Mesenchymal stem cell (in vitro differentiated cells and primary cell): ENCODE data around the gene NPS.

Source experiments
- DNase-seq: peaks from one replicate; pipeline ENCODE4 v3.0.0-alpha.2; 2013
- H2AFZ ChIP-seq: one replicate; pipeline ENCODE4 v1.6.1; 2013; ENCODE audit warnings: low read depth, mild to moderate bottlenecking, control low read depth, inconsistent platforms, low read length, moderate library complexity
- H2AK5ac ChIP-seq: 2 replicates; pipeline ENCODE4 v1.6.1; 2013; ENCODE audit warnings: low read length, moderate library complexity, mild to moderate bottlenecking, inconsistent platforms; ENCODE audit not compliant: severe bottlenecking
- H2BK120ac ChIP-seq: one replicate; pipeline ENCODE4 v1.6.1; 2013; ENCODE audit warnings: low read depth, mild to moderate bottlenecking, inconsistent platforms, low read length, moderate library complexity
- H2BK12ac ChIP-seq, 2 experiments: one replicate each; pipeline ENCODE4 v1.6.1; 2013; ENCODE audit warnings: inconsistent platforms in 2 of 2, low read length in 2 of 2, mild to moderate bottlenecking in 2 of 2, moderate library complexity in 2 of 2, control low read depth in 1 of 2
- H2BK15ac ChIP-seq: one replicate; pipeline ENCODE4 v1.6.1; 2013; ENCODE audit warnings: mild to moderate bottlenecking, low read depth, inconsistent platforms; ENCODE audit not compliant: poor library complexity, severe bottlenecking
- H2BK5ac ChIP-seq: 2 replicates; pipeline ENCODE4 v1.6.1; 2013; ENCODE audit warnings: low read depth, mild to moderate bottlenecking, low read length, control low read depth, inconsistent platforms; ENCODE audit not compliant: poor library complexity, severe bottlenecking
- H3K14ac ChIP-seq, 2 experiments: one replicate each; pipeline ENCODE4 v1.6.1; 2013; ENCODE audit warnings: inconsistent platforms in 2 of 2, low read length in 2 of 2, control low read depth in 1 of 2, mild to moderate bottlenecking in 1 of 2, moderate library complexity in 1 of 2
- H3K18ac ChIP-seq, 2 experiments: one replicate each; pipeline ENCODE4 v1.6.1; 2013; ENCODE audit warnings: inconsistent platforms in 2 of 2, low read length in 2 of 2, control low read depth in 1 of 2, low read depth in 1 of 2, mild to moderate bottlenecking in 1 of 2
- H3K23ac ChIP-seq, 2 experiments: one replicate each; pipeline ENCODE4 v1.6.1; 2013; ENCODE audit warnings: inconsistent platforms in 2 of 2, low read length in 2 of 2, mild to moderate bottlenecking in 2 of 2, moderate library complexity in 2 of 2, control low read depth in 1 of 2
- H3K27ac ChIP-seq: 2 replicates; pipeline ENCODE4 v1.5.1; 2013; ENCODE audit warnings: mild to moderate bottlenecking, moderate library complexity, low read length, control low read depth, inconsistent platforms; ENCODE audit not compliant: poor library complexity, severe bottlenecking
- H3K27me3 ChIP-seq, 2 experiments: 2 replicates each; pipeline versions ENCODE4 v1.6.1 to v1.7.0; 2013; ENCODE audit warnings: low read length in 2 of 2, mild to moderate bottlenecking in 2 of 2, moderate library complexity in 2 of 2, control low read depth in 1 of 2, inconsistent platforms in 1 of 2; ENCODE audit not compliant: control insufficient read depth in 1 of 2, insufficient read depth in 1 of 2
- H3K36me3 ChIP-seq, 2 experiments: 2 replicates each; pipeline versions ENCODE4 v1.6.1 to v1.7.0; 2013; ENCODE audit warnings: low read length in 2 of 2, control low read depth in 1 of 2, inconsistent platforms in 1 of 2, low read depth in 1 of 2, mild to moderate bottlenecking in 1 of 2; ENCODE audit not compliant: insufficient read depth in 2 of 2, control insufficient read depth in 1 of 2
- H3K4ac ChIP-seq, 2 experiments: one replicate each; pipeline ENCODE4 v1.6.1; 2013; ENCODE audit warnings: inconsistent platforms in 2 of 2, low read length in 2 of 2, mild to moderate bottlenecking in 2 of 2, moderate library complexity in 2 of 2, control low read depth in 1 of 2, low read depth in 1 of 2
- H3K4me1 ChIP-seq: 2 replicates; pipeline ENCODE4 v1.6.1; 2013; ENCODE audit warnings: low read depth, low read length, control low read depth; ENCODE audit not compliant: control insufficient read depth, insufficient read depth
- H3K4me2 ChIP-seq: 2 replicates; pipeline ENCODE4 v1.6.1; 2013; ENCODE audit warnings: low read length, mild to moderate bottlenecking, inconsistent platforms; ENCODE audit not compliant: poor library complexity, severe bottlenecking
- H3K4me3 ChIP-seq, 2 experiments: 2 replicates each; pipeline versions ENCODE4 v1.5.1 to v1.7.0; 2013; ENCODE audit warnings: low read length in 2 of 2, mild to moderate bottlenecking in 2 of 2, control low read depth in 1 of 2, low read depth in 1 of 2; ENCODE audit not compliant: insufficient read depth in 1 of 2
- H3K79me1 ChIP-seq: replicated peaks from 2 replicates; pipeline ENCODE4 v1.6.1; 2013; ENCODE audit warnings: mild to moderate bottlenecking, control low read depth, low read length, inconsistent platforms; ENCODE audit not compliant: poor library complexity, severe bottlenecking
- H3K9ac ChIP-seq: 2 replicates; pipeline ENCODE4 v1.7.0; 2013; ENCODE audit warnings: mild to moderate bottlenecking, low read length, moderate library complexity
- H3K9me3 ChIP-seq: 2 replicates; pipeline ENCODE4 v1.7.0; 2013; ENCODE audit warnings: mild to moderate bottlenecking, low read length; ENCODE audit not compliant: control insufficient read depth
- H4K8ac ChIP-seq: one replicate; pipeline ENCODE4 v1.6.1; 2013; ENCODE audit warnings: inconsistent platforms, mild to moderate bottlenecking, low read length, moderate library complexity
- H4K91ac ChIP-seq: one replicate; pipeline ENCODE4 v1.6.1; 2013; ENCODE audit warnings: mild to moderate bottlenecking, low read length, inconsistent platforms
- WGBS: methylation state at CpG from one replicate; pipeline ENCODE4 v1.1.7; 2013; ENCODE audit warnings: mixed read lengths; 5-methylcytosine and 5-hydroxymethylcytosine counted together

The NPS gene

GRCh38 chr10:127536972-127537760 is 11.9 kb upstream of the NPS start:
- DNase-seq = no peak
- 81% methylated on average over 21 of the region's 21 CpGs for WGBS
- H3K4me2 ChIP-seq = no peak overlapping the region

GRCh38 chr10:127537924-127538323 is 11.2 kb upstream of the NPS start:
- H3K4me3 ChIP-seq = no peak overlapping the region
- no peak overlapping the region for H2AFZ ChIP-seq
- H3K9me3 ChIP-seq = no peaks in the 10 kb centered on the region
- 79% methylated on average over 8 of the region's 8 CpGs for WGBS
- no peak overlapping the region for H2AK5ac ChIP-seq
- no peak overlapping the region for H4K91ac ChIP-seq
- H3K4ac ChIP-seq = no peak overlapping the region
- DNase-seq = no peak
- no peak overlapping the region for H3K27ac ChIP-seq
- H2BK12ac ChIP-seq = no peak overlapping the region
- H3K14ac ChIP-seq = no peak overlapping the region
- no peak overlapping the region for H2BK5ac ChIP-seq
- no peak overlapping the region for H3K9ac ChIP-seq
- H3K4me1 ChIP-seq = no peaks in the 10 kb centered on the region
- H3K4me2 ChIP-seq = no peak overlapping the region
- H2BK15ac ChIP-seq = no peak overlapping the region
- H2BK120ac ChIP-seq = no peak overlapping the region
- H4K8ac ChIP-seq = no peak overlapping the region
- H3K18ac ChIP-seq = no peak overlapping the region
- no peak overlapping the region for H3K23ac ChIP-seq
- H3K36me3 ChIP-seq = no peaks in the 10 kb centered on the region
- peaks cover 0 to 3% of the 10 kb centered on the region in 2 experiments for H3K27me3 ChIP-seq
- H3K79me1 ChIP-seq = no peaks in the 10 kb centered on the region

More at GRCh38 chr10:127536972-127537760, 11.9 kb upstream of the NPS start:
- Histone ChIP-seq H2AK5ac (no peak overlapping the region), H3K27me3 (peaks cover 0 to 3% of the 10 kb centered on the region in 2 experiments), H4K8ac (no peak overlapping the region), H3K9ac (no peak overlapping the region), H2BK120ac (no peak overlapping the region), H3K4me3 (no peak overlapping the region), H4K91ac (no peak overlapping the region), H3K23ac (no peak overlapping the region), H3K18ac (no peak overlapping the region), H3K4ac (no peak overlapping the region), H3K27ac (no peak overlapping the region), H2AFZ (no peak overlapping the region), H3K14ac (no peak overlapping the region), H3K4me1 (no peaks in the 10 kb centered on the region), H3K79me1 (no peaks in the 10 kb centered on the region), H2BK15ac (no peak overlapping the region), H3K36me3 (no peaks in the 10 kb centered on the region), H2BK5ac (no peak overlapping the region), H2BK12ac (no peak overlapping the region), H3K9me3 (no peaks in the 10 kb centered on the region)

GRCh38 chr10:127548022-127548421 is 1.1 kb upstream of the NPS start:
- Histone ChIP-seq H3K14ac (no peak overlapping the region), H3K9ac (no peak overlapping the region), H2BK15ac (no peak overlapping the region), H4K8ac (no peak overlapping the region), H2BK5ac (no peak overlapping the region), H3K27me3 (no peaks in the 10 kb centered on the region), H2AFZ (no peak overlapping the region), H4K91ac (no peak overlapping the region), H3K18ac (no peak overlapping the region), H2BK12ac (no peak overlapping the region), H2BK120ac (no peak overlapping the region), H3K27ac (no peak overlapping the region), H3K79me1 (no peaks in the 10 kb centered on the region), H2AK5ac (no peak overlapping the region), H3K4me3 (no peak overlapping the region), H3K4ac (no peak overlapping the region), H3K36me3 (no peaks in the 10 kb centered on the region), H3K4me1 (no peaks in the 10 kb centered on the region), H3K23ac (no peak overlapping the region), H3K9me3 (peaks cover 19% of the 10 kb centered on the region), H3K4me2 (no peak overlapping the region)
- WGBS = 54% methylated on average over 3 of the region's 3 CpGs
- DNase-seq = no peak

GRCh38 chr10:127550861-127551260 is 1.8 kb downstream of the NPS start:
- no peak overlapping the region for H3K23ac ChIP-seq
- H3K36me3 ChIP-seq = no peaks in the 10 kb centered on the region
- no peak overlapping the region for H2BK5ac ChIP-seq
- no peak overlapping the region for H4K8ac ChIP-seq
- H2BK15ac ChIP-seq = no peak overlapping the region
- no peak overlapping the region for H2BK12ac ChIP-seq
- no peak overlapping the region for H3K4me2 ChIP-seq
- no peak overlapping the region for H2AFZ ChIP-seq
- H3K9me3 ChIP-seq = peaks cover 4% of the 10 kb centered on the region
- no peak overlapping the region for H3K18ac ChIP-seq
- no peak overlapping the region for H2AK5ac ChIP-seq
- H3K9ac ChIP-seq = no peak overlapping the region
- no peak overlapping the region for H3K27ac ChIP-seq
- H3K79me1 ChIP-seq = no peaks in the 10 kb centered on the region
- no peak overlapping the region for H3K14ac ChIP-seq
- no peak overlapping the region for H4K91ac ChIP-seq
- no peak overlapping the region for H3K4me3 ChIP-seq
- whole genome bisulfite sequencing = 92% methylated on average over 4 of the region's 5 CpGs
- H3K4ac ChIP-seq = no peak overlapping the region
- H2BK120ac ChIP-seq = no peak overlapping the region
- H3K4me1 ChIP-seq = no peaks in the 10 kb centered on the region
- DNase-seq = no peak
- H3K27me3 ChIP-seq = no peaks in the 10 kb centered on the region
